Activated CD4-positive, alpha-beta memory T cell treated with anti-CD3 and anti-CD28 coated beads, Interleukin-2, amount 10 ng/mL, durations not matched to agents 7 days and 5 days (primary cell): ENCODE results near the gene AKAP13. TPM values are rescaled to one million over a fixed set of nuclear protein-coding genes. Genes with fewer than 3 reads are reported as not detected.

Experiments used
- CTCF ChIA-PET: fragments of 350-600 bp; sonication (Branson Sonifier 250); formaldehyde crosslinking; loops from one replicate; lab custom pipeline; 2021; ENCODE audit warnings: antibody characterized with exemption, inconsistent platforms; lab: Charles Lee
- POLR2A ChIA-PET: fragments of 350-600 bp; sonication (Branson Sonifier 250); formaldehyde crosslinking; loops from one replicate; lab custom pipeline; 2021; ENCODE audit warnings: antibody characterized with exemption; lab: Charles Lee
- DNase-seq: peaks from one replicate; pipeline ENCODE4 v3.0.0-alpha.2; 2020
- H3K27ac Mint-ChIP-seq: one replicate; pipeline ENCODE4 v1.8.0; 2021; ENCODE audit warnings: mild to moderate bottlenecking, mixed read lengths
- H3K27me3 Mint-ChIP-seq: one replicate; pipeline ENCODE4 v1.8.0; 2021; ENCODE audit warnings: mixed read lengths
- H3K36me3 Mint-ChIP-seq: one replicate; pipeline ENCODE4 v1.8.0; 2021; ENCODE audit warnings: low read depth, mixed read lengths
- H3K4me1 Mint-ChIP-seq: one replicate; pipeline ENCODE4 v1.8.0; 2021; ENCODE audit warnings: mixed read lengths
- H3K4me3 Mint-ChIP-seq: one replicate; pipeline ENCODE4 v1.8.0; 2021; ENCODE audit warnings: mild to moderate bottlenecking, mixed read lengths
- H3K9me3 Mint-ChIP-seq: one replicate; pipeline ENCODE4 v1.8.0; 2021; ENCODE audit warnings: mixed read lengths
- total RNA-seq, 2 experiments: library from RNA; stranded (reverse); gene quantifications; one replicate each; pipeline ENCODE4 v1.2.3, GENCODE V29; 2021

AKAP13 gene
- total RNA-seq, 2 experiments from 2014 or later, result 153 to 170 TPM

GRCh38 chr15:85463276-85463892 is 83.0 kb downstream of the AKAP13 start:
- Mint-ChIP-seq H3K4me1 (peaks cover 23% of the 10 kb centered on the region), H3K27me3 (no peaks in the 10 kb centered on the region), H3K9me3 (no peaks in the 10 kb centered on the region), H3K27ac (no peak overlapping the region), H3K36me3 (peaks cover 8% of the 10 kb centered on the region), H3K4me3 (no peak overlapping the region)
- POLR2A ChIA-PET, result no interaction called here
- CTCF ChIA-PET, result interaction anchor here (1.2 kb wide), 1 partner anchor 42 kb away, joined by 3 read pairs; no protein-coding TSS in a partner anchor
- DNase-seq, result no peak

GRCh38 chr15:85463976-85464375 is 83.6 kb downstream of the AKAP13 start:
- H3K27me3 Mint-ChIP-seq, result no peaks in the 10 kb centered on the region
- ChIA-PET POLR2A (no interaction called here), CTCF (interaction anchor here (1.2 kb wide), 1 partner anchor 41 kb away, joined by 3 read pairs; no protein-coding TSS in a partner anchor)
- no peaks in the 10 kb centered on the region for H3K9me3 Mint-ChIP-seq
- DNase-seq, result no peak
- H3K4me1 Mint-ChIP-seq, result peaks cover 23% of the 10 kb centered on the region
- peaks cover 8% of the 10 kb centered on the region for H3K36me3 Mint-ChIP-seq
- H3K27ac Mint-ChIP-seq, result no peak overlapping the region
- no peak overlapping the region for H3K4me3 Mint-ChIP-seq

- CTCF ChIA-PET, result interaction anchor here (1.2 kb wide), 1 partner anchor 41 kb away, joined by 3 read pairs; no protein-coding TSS in a partner anchor
- Mint-ChIP-seq H3K36me3 (peaks cover 8% of the 10 kb centered on the region), H3K9me3 (no peaks in the 10 kb centered on the region), H3K27ac (no peak overlapping the region), H3K4me1 (peaks cover 23% of the 10 kb centered on the region), H3K4me3 (no peak overlapping the region), H3K27me3 (no peaks in the 10 kb centered on the region)
- no peak for DNase-seq
- POLR2A ChIA-PET, result no interaction called here
Observed at GRCh38 chr15:85464471-85464870, 84.1 kb downstream of the AKAP13 start.

GRCh38 chr15:85470563-85471271 is 90.3 kb downstream of the AKAP13 start:
- no peak overlapping the region for H3K4me3 Mint-ChIP-seq
- peaks cover 6% of the 10 kb centered on the region for H3K36me3 Mint-ChIP-seq
- H3K27ac Mint-ChIP-seq, result no peak overlapping the region
- H3K27me3 Mint-ChIP-seq, result no peaks in the 10 kb centered on the region
- H3K9me3 Mint-ChIP-seq, result no peaks in the 10 kb centered on the region
- H3K4me1 Mint-ChIP-seq, result peaks cover 24% of the 10 kb centered on the region
- DNase-seq, result no peak
- ChIA-PET CTCF (no interaction called here), POLR2A (no interaction called here)

GRCh38 chr15:85472349-85472748 is 91.9 kb downstream of the AKAP13 start:
- H3K4me1 Mint-ChIP-seq, result peaks cover 34% of the 10 kb centered on the region
- H3K27ac Mint-ChIP-seq, result no peak overlapping the region
- no peaks in the 10 kb centered on the region for H3K27me3 Mint-ChIP-seq
- no peaks in the 10 kb centered on the region for H3K9me3 Mint-ChIP-seq
- peaks cover 6% of the 10 kb centered on the region for H3K36me3 Mint-ChIP-seq
- no peak overlapping the region for H3K4me3 Mint-ChIP-seq
- ChIA-PET CTCF (interaction anchor here (0.7 to 1.7 kb wide), 5 partner anchors 14 to 1566 kb away, joined by 3 to 6 read pairs (median 3); no protein-coding TSS in a partner anchor), POLR2A (no interaction called here)
- DNase-seq, result no peak

- no peak overlapping the region for H3K4me3 Mint-ChIP-seq
- H3K9me3 Mint-ChIP-seq, result no peaks in the 10 kb centered on the region
- peaks cover 10% of the 10 kb centered on the region for H3K36me3 Mint-ChIP-seq
- CTCF ChIA-PET, result interaction anchor here (1.7 kb wide), 1 partner anchor 143 kb away, joined by 6 read pairs; no protein-coding TSS in a partner anchor
- no peaks in the 10 kb centered on the region for H3K27me3 Mint-ChIP-seq
- H3K27ac Mint-ChIP-seq, result peak overlapping the region; percentile 2
- DNase-seq, result no peak
- H3K4me1 Mint-ChIP-seq, result peaks cover 39% of the 10 kb centered on the region
- POLR2A ChIA-PET, result no interaction called here
Observed at GRCh38 chr15:85473455-85473854, 93.1 kb downstream of the AKAP13 start.

GRCh38 chr15:85474700-85475316 is 94.4 kb downstream of the AKAP13 start:
- Mint-ChIP-seq H3K36me3 (peaks cover 10% of the 10 kb centered on the region), H3K4me3 (no peak overlapping the region), H3K27me3 (no peaks in the 10 kb centered on the region), H3K9me3 (no peaks in the 10 kb centered on the region), H3K27ac (no peak overlapping the region), H3K4me1 (peaks cover 40% of the 10 kb centered on the region)
- no peak for DNase-seq
- ChIA-PET CTCF (interaction anchor here (1.2 to 1.3 kb wide), 2 partner anchors 30 to 144 kb away, joined by 3 to 5 read pairs; no protein-coding TSS in a partner anchor), POLR2A (interaction anchor here (0.6 kb wide), 1 partner anchor 108 kb away, joined by 3 read pairs; no protein-coding TSS in a partner anchor)

GRCh38 chr15:85475317-85475701 is 94.9 kb downstream of the AKAP13 start:
- H3K27ac Mint-ChIP-seq, result no peak overlapping the region
- peaks cover 10% of the 10 kb centered on the region for H3K36me3 Mint-ChIP-seq
- H3K27me3 Mint-ChIP-seq, result no peaks in the 10 kb centered on the region

GRCh38 chr15:85475711-85476110 is 95.3 kb downstream of the AKAP13 start:
- CTCF ChIA-PET, result interaction anchor here (1.2 to 2.4 kb wide), 4 partner anchors 10 to 179 kb away, joined by 3 to 14 read pairs (median 5); no protein-coding TSS in a partner anchor
- no peaks in the 10 kb centered on the region for H3K9me3 Mint-ChIP-seq
- H3K27me3 Mint-ChIP-seq, result no peaks in the 10 kb centered on the region
- no peak for DNase-seq
- H3K4me3 Mint-ChIP-seq, result no peak overlapping the region
- POLR2A ChIA-PET, result no interaction called here
- peaks cover 44% of the 10 kb centered on the region for H3K4me1 Mint-ChIP-seq
- H3K27ac Mint-ChIP-seq, result no peak overlapping the region
- peaks cover 10% of the 10 kb centered on the region for H3K36me3 Mint-ChIP-seq

More at GRCh38 chr15:85475317-85475701, 94.9 kb downstream of the AKAP13 start:
- no peaks in the 10 kb centered on the region for H3K9me3 Mint-ChIP-seq
- CTCF ChIA-PET, result interaction anchor here (1.2 to 1.3 kb wide), 3 partner anchors 30 to 179 kb away, joined by 3 to 5 read pairs (median 5); no protein-coding TSS in a partner anchor
- peaks cover 42% of the 10 kb centered on the region for H3K4me1 Mint-ChIP-seq
- DNase-seq, result no peak
- H3K4me3 Mint-ChIP-seq, result no peak overlapping the region
- POLR2A ChIA-PET, result interaction anchor here (0.6 kb wide), 1 partner anchor 107 kb away, joined by 3 read pairs; no protein-coding TSS in a partner anchor

GRCh38 chr15:85477061-85477460 is 96.7 kb downstream of the AKAP13 start:
- no peak overlapping the region for H3K27ac Mint-ChIP-seq
- H3K4me1 Mint-ChIP-seq, result peaks cover 57% of the 10 kb centered on the region
- CTCF ChIA-PET, result interaction anchor here (0.6 to 2.4 kb wide), 2 partner anchors 9 to 106 kb away, joined by 3 to 14 read pairs; no protein-coding TSS in a partner anchor
- peaks cover 10% of the 10 kb centered on the region for H3K36me3 Mint-ChIP-seq
- no peak for DNase-seq
- POLR2A ChIA-PET, result no interaction called here
- no peaks in the 10 kb centered on the region for H3K27me3 Mint-ChIP-seq
- H3K9me3 Mint-ChIP-seq, result no peaks in the 10 kb centered on the region
- no peak overlapping the region for H3K4me3 Mint-ChIP-seq

GRCh38 chr15:85477730-85478129 is 97.3 kb downstream of the AKAP13 start:
- peaks cover 10% of the 10 kb centered on the region for H3K36me3 Mint-ChIP-seq
- ChIA-PET POLR2A (no interaction called here), CTCF (interaction anchor here (2.4 kb wide), 1 partner anchor 8 kb away, joined by 14 read pairs; no protein-coding TSS in a partner anchor)
- H3K27ac Mint-ChIP-seq, result no peak overlapping the region
- H3K4me1 Mint-ChIP-seq, result peaks cover 63% of the 10 kb centered on the region
- no peaks in the 10 kb centered on the region for H3K9me3 Mint-ChIP-seq
- DNase-seq, result no peak
- no peaks in the 10 kb centered on the region for H3K27me3 Mint-ChIP-seq
- no peak overlapping the region for H3K4me3 Mint-ChIP-seq

- H3K27me3 Mint-ChIP-seq, result no peaks in the 10 kb centered on the region
- CTCF ChIA-PET, result no interaction called here
- peaks cover 53% of the 10 kb centered on the region for H3K4me1 Mint-ChIP-seq
- no peaks in the 10 kb centered on the region for H3K9me3 Mint-ChIP-seq
- no peak overlapping the region for H3K27ac Mint-ChIP-seq
- peaks cover 10% of the 10 kb centered on the region for H3K36me3 Mint-ChIP-seq
- H3K4me3 Mint-ChIP-seq, result no peak overlapping the region
- DNase-seq, result no peak
- POLR2A ChIA-PET, result no interaction called here
Observed at GRCh38 chr15:85479071-85479647, 98.8 kb downstream of the AKAP13 start.
